Neural progenitor cell (in vitro differentiated cells): ENCODE data around the gene ASF1A. TPM values are rescaled to one million over a fixed set of nuclear protein-coding genes. Genes with fewer than 3 reads are reported as not detected.
A peak's percentile ranks its signal among the peaks of the same experiment; 100 is the strongest.

Experiments used
- DNase-seq: peaks from one replicate; pipeline ENCODE4 v3.0.0-alpha.2; 2016; ENCODE audit warnings: low spot score
- H2AFZ ChIP-seq: fragments of 200-600 bp; sonication (generic); replicated peaks from 2 replicates; pipeline ENCODE4 v1.6.1; 2016; ENCODE audit warnings: antibody characterized with exemption
- H3F3A ChIP-seq: fragments of 200-600 bp; sonication (generic); 2 replicates; pipeline ENCODE4 v1.6.1; 2016; ENCODE audit warnings: antibody characterized with exemption, low read depth
- H3K27ac ChIP-seq: fragments of 200-600 bp; sonication (generic); 2 replicates; pipeline ENCODE4 v1.5.1; 2016; ENCODE audit warnings: mild to moderate bottlenecking
- H3K27me3 ChIP-seq: fragments of 200-600 bp; sonication (generic); 2 replicates; pipeline ENCODE4 v1.6.1; 2016; ENCODE audit warnings: mild to moderate bottlenecking, moderate library complexity
- H3K36me3 ChIP-seq: fragments of 200-600 bp; sonication (generic); 2 replicates; pipeline ENCODE4 v1.5.1; 2016
- H3K4me1 ChIP-seq: fragments of 200-600 bp; sonication (generic); 2 replicates; pipeline ENCODE4 v1.6.1; 2016; ENCODE audit warnings: mixed run types
- H3K4me2 ChIP-seq: fragments of 200-600 bp; sonication (generic); 2 replicates; pipeline ENCODE4 v1.6.1; 2016
- H3K4me3 ChIP-seq: fragments of 200-600 bp; sonication (generic); 2 replicates; pipeline ENCODE4 v1.5.1; 2016
- H3K79me2 ChIP-seq: fragments of 200-600 bp; sonication (generic); 2 replicates; pipeline ENCODE4 v1.6.1; 2016; ENCODE audit warnings: low read depth
- H3K9ac ChIP-seq: fragments of 200-600 bp; sonication (generic); 2 replicates; pipeline ENCODE4 v1.6.1; 2016
- H3K9me3 ChIP-seq: fragments of 200-600 bp; sonication (generic); 2 replicates; pipeline ENCODE4 v1.5.1; 2016; ENCODE audit warnings: low read depth
- H4K20me1 ChIP-seq: fragments of 200-600 bp; sonication (generic); 2 replicates; pipeline ENCODE4 v1.6.1; 2016; ENCODE audit warnings: low read depth
- H3K27ac Mint-ChIP-seq: 3 replicates; pipeline ENCODE4 v1.8.0; 2021; ENCODE audit warnings: mixed read lengths
- H3K27me3 Mint-ChIP-seq: 2 replicates; pipeline ENCODE4 v1.8.0; 2022; ENCODE audit warnings: low read depth, mild to moderate bottlenecking, inconsistent platforms, moderate library complexity, mixed read lengths; ENCODE audit not compliant: insufficient read depth
- H3K36me3 Mint-ChIP-seq: 3 replicates; pipeline ENCODE4 v1.8.0; 2021; ENCODE audit warnings: mixed read lengths
- H3K4me1 Mint-ChIP-seq: 3 replicates; pipeline ENCODE4 v1.8.0; 2021; ENCODE audit warnings: mixed read lengths
- H3K4me3 Mint-ChIP-seq: 3 replicates; pipeline ENCODE4 v1.8.0; 2021; ENCODE audit warnings: mild to moderate bottlenecking, moderate library complexity, mixed read lengths
- H3K9me3 Mint-ChIP-seq: 3 replicates; pipeline ENCODE4 v1.8.0; 2020; ENCODE audit warnings: mixed read lengths
- CTCF ChIP-seq: fragments of 200-600 bp; sonication (generic); IDR thresholded peaks from 2 replicates; pipeline ENCODE4 v1.5.1; 2017; ENCODE audit warnings: antibody characterized with exemption, mild to moderate bottlenecking
- EZH2 ChIP-seq: fragments of 200-600 bp; sonication (generic); IDR thresholded peaks from 2 replicates; pipeline ENCODE4 v1.6.1; 2017; ENCODE audit warnings: antibody characterized with exemption, mild to moderate bottlenecking, moderate library complexity
- EZH2phosphoT487 ChIP-seq: fragments of 200-600 bp; sonication (generic); IDR thresholded peaks from 2 replicates; pipeline ENCODE4 v1.6.1; 2017; ENCODE audit warnings: antibody characterized with exemption
- total RNA-seq: library from RNA; depleted of rRNA; stranded (reverse); fragments of >200 nt; gene quantifications from 2 replicates; pipeline ENCODE4 v1.2.3, GENCODE V29; 2015; ENCODE audit warnings: low replicate concordance

ASF1A gene
- total RNA-seq, 1 donor from 2014 or later = 54.8 TPM

- peak overlapping the region; percentile 86 for H3K4me3 ChIP-seq
- no peak for DNase-seq
- H3K4me3 Mint-ChIP-seq = peak overlapping the region; percentile 92
- H3K36me3 ChIP-seq = no peaks in the 10 kb centered on the region
- H4K20me1 ChIP-seq = peaks cover 3% of the 10 kb centered on the region
- peak overlapping the region; percentile 83 for H3K4me2 ChIP-seq
- peaks cover 7% of the 10 kb centered on the region for H3K4me1 ChIP-seq
- no peaks in the 10 kb centered on the region for H3K9me3 ChIP-seq
- H3K27ac ChIP-seq = no peak overlapping the region
- peak overlapping the region; percentile 13 for H3K27ac Mint-ChIP-seq
- no peak for TF ChIP-seq EZH2phosphoT487
- TF ChIP-seq CTCF = no peak
- TF ChIP-seq EZH2 = no peak
- no peak overlapping the region for H3K9ac ChIP-seq
- H3K36me3 Mint-ChIP-seq = peaks cover 30% of the 10 kb centered on the region
- no peaks in the 10 kb centered on the region for H3K27me3 ChIP-seq
- H3K9me3 Mint-ChIP-seq = peaks cover 24% of the 10 kb centered on the region
- H3F3A ChIP-seq = peaks cover 11% of the 10 kb centered on the region
- no peak overlapping the region for H2AFZ ChIP-seq
- H3K79me2 ChIP-seq = peaks cover 40% of the 10 kb centered on the region
- peaks cover 4% of the 10 kb centered on the region for H3K27me3 Mint-ChIP-seq
- H3K4me1 Mint-ChIP-seq = peaks cover 18% of the 10 kb centered on the region
Observed at GRCh38 chr6:118935978-118936703, 42.2 kb downstream of the ASF1A start.

- H3K9me3 Mint-ChIP-seq = peaks cover 48% of the 10 kb centered on the region
- H3K36me3 Mint-ChIP-seq = peaks cover 40% of the 10 kb centered on the region
Observed at GRCh38 chr6:118939683-118940082, 45.7 kb downstream of the ASF1A start.

GRCh38 chr6:118940770-118941169 is 46.8 kb downstream of the ASF1A start:
- no peaks in the 10 kb centered on the region for H3K9me3 ChIP-seq
- no peaks in the 10 kb centered on the region for H3K36me3 ChIP-seq
- peaks cover 3% of the 10 kb centered on the region for H3K4me1 ChIP-seq
- H3K9me3 Mint-ChIP-seq = peaks cover 59% of the 10 kb centered on the region
- H4K20me1 ChIP-seq = no peaks in the 10 kb centered on the region
- no peaks in the 10 kb centered on the region for H3F3A ChIP-seq
- no peaks in the 10 kb centered on the region for H3K27me3 ChIP-seq
- H3K36me3 Mint-ChIP-seq = peaks cover 40% of the 10 kb centered on the region
- H3K27ac ChIP-seq = no peak overlapping the region
- no peak overlapping the region for H3K27ac Mint-ChIP-seq
- H3K27me3 Mint-ChIP-seq = no peaks in the 10 kb centered on the region
- no peak overlapping the region for H3K9ac ChIP-seq
- peaks cover 3% of the 10 kb centered on the region for H3K4me1 Mint-ChIP-seq
- no peak for DNase-seq
- peaks cover 20% of the 10 kb centered on the region for H3K79me2 ChIP-seq
- TF ChIP-seq CTCF = no peak
- no peak for TF ChIP-seq EZH2
- TF ChIP-seq EZH2phosphoT487 = no peak
- no peak overlapping the region for H3K4me3 Mint-ChIP-seq
- H3K4me3 ChIP-seq = no peak overlapping the region
- no peak overlapping the region for H3K4me2 ChIP-seq
- no peak overlapping the region for H2AFZ ChIP-seq

More at GRCh38 chr6:118939683-118940082, 45.7 kb downstream of the ASF1A start:
- Histone ChIP-seq H4K20me1 (no peaks in the 10 kb centered on the region), H3K4me3 (no peak overlapping the region), H2AFZ (no peak overlapping the region), H3F3A (peaks cover 8% of the 10 kb centered on the region), H3K27ac (no peak overlapping the region), H3K27me3 (no peaks in the 10 kb centered on the region), H3K36me3 (no peaks in the 10 kb centered on the region), H3K9ac (no peak overlapping the region), H3K4me2 (no peak overlapping the region), H3K9me3 (no peaks in the 10 kb centered on the region), H3K79me2 (peaks cover 26% of the 10 kb centered on the region), H3K4me1 (peaks cover 7% of the 10 kb centered on the region)
- TF ChIP-seq EZH2 (no peak), EZH2phosphoT487 (no peak), CTCF (no peak)
- no peak overlapping the region for H3K4me3 Mint-ChIP-seq
- peaks cover 2% of the 10 kb centered on the region for H3K27me3 Mint-ChIP-seq
- no peak overlapping the region for H3K27ac Mint-ChIP-seq
- H3K4me1 Mint-ChIP-seq = peaks cover 9% of the 10 kb centered on the region
- DNase-seq = no peak
